ENCODE measurements around the gene AGRN.

GRCh38 chr1:1060281-1061000, 40.5 kb downstream of the AGRN start:
- no peak for TF ChIP-seq POLR2A (IDR thresholded peaks at IDR 0.05)
- no peak for TF ChIP-seq CTCF (IDR thresholded peaks at IDR 0.05)
- no peak for TF ChIP-seq POLR2AphosphoS5 (IDR thresholded peaks at IDR 0.05)
